HG02610 (cell line): ENCODE data around the gene RALY.

Experiments used
- ATAC-seq: cut with Tn5 transposase; IDR thresholded peaks from one replicate; pipeline ENCODE4 v1.9.1; 2021; ENCODE audit warnings: mild to moderate bottlenecking, moderate library complexity; ENCODE audit not compliant: unreplicated experiment

RALY gene

DNA sequence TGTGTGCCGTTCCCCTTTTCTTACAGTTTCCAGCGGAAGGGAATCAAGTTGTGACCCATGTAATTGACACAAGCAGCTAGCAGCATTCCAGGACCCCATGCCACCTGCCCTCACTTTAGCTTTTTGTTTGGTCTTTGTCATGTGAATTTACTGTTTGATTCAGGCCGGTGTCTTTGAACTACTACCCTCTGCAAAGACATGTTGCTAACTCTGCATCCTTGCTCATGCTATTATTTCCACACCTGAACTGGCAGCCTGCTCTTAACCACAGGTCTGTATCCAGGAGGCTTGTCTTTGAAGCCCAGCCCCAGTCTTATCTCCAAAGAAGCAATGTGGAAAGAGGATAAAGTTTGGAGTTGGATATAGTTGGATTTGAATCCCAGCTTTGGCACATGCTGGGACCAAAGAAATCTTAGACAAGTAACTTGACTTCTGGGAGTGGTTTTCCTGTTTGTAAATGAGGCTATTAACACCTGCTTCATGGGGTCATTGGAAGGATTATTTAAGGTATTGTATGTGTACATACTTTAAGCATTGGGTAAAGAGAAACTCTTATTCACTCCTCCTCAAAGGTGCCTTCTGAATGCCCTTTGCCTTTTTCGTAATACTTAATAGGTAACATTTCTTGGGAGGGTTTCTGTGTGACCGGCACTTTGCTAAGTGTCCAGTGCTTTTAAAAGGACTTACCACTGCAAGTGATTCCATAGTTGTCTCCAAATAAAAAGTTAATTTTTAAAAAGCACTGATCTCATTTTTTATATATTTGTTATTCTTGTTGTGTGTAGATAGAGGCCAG lies 52.4 kb downstream of the RALY start:
- no peak for ATAC-seq

DNA sequence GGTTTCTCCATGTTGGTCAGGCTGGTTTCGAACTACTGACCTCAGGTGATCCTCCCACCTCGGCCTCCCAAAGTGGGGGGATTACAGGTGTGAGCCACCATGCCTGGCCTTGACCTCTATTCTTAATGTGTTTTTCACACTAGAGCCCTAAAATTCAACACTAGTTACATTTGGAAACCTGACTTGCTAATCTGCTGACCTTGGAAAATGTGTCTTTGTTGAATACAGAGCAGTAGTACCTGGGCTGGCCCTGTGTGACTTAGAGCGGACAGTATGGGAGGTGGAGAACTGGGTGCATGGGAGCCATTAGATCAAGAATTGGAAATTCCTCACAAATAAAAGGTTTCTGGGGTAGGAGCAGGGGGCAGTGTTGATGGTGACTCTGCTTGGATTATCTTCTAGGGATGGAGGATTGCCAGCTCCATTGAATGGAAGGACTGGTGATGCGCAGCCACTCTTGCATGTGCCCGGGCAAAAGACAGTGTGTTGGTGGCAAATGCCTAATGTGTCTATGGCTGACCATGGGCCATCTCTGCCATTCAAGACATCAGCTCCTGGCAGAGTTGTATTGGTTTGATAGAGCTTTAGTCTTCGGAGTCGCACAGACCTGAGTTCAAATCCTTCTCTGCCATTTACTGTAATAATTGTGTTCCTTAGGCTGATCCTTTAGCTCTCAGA lies 53.4 kb downstream of the RALY start:
- ATAC-seq = no peak

DNA sequence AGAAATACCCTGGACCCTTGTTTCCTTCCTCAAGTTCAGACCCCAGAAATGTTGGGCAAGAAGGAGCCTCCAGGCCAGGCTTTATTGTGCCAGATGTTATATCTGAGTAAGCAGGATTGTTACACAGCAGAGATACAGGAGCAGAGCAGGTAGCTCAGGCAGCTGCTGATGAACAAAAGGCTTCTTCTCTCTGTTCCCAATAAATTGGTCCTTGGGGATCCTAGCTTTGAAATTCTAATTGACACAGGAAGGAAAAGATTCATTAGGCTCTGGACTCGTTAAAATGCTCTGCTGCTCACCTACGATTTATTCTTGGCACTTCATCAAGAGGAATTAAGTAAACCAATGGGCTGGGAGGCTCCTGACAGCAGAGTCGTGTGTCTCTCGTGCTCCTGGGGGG lies 54.2 kb downstream of the RALY start:
- no peak for ATAC-seq

DNA sequence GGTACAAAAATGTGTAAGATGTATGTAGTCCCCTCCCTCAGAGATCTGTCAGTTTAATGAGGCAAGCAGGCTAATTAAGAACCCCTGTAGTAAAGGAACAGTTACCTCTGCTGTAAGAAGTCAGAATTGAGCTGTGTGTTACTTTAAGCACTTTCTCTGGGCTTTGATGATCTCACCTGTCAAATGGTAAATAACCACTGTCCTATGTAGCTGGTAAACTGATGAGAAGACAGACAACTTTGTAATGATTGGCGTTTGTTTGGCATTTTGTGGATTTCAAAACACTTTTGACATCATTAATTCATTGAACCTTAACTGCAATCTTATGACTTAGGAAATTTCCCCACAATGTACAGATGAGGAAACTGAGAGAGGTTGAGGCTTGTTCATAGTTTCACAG lies 55.7 kb downstream of the RALY start:
- no peak for ATAC-seq

DNA sequence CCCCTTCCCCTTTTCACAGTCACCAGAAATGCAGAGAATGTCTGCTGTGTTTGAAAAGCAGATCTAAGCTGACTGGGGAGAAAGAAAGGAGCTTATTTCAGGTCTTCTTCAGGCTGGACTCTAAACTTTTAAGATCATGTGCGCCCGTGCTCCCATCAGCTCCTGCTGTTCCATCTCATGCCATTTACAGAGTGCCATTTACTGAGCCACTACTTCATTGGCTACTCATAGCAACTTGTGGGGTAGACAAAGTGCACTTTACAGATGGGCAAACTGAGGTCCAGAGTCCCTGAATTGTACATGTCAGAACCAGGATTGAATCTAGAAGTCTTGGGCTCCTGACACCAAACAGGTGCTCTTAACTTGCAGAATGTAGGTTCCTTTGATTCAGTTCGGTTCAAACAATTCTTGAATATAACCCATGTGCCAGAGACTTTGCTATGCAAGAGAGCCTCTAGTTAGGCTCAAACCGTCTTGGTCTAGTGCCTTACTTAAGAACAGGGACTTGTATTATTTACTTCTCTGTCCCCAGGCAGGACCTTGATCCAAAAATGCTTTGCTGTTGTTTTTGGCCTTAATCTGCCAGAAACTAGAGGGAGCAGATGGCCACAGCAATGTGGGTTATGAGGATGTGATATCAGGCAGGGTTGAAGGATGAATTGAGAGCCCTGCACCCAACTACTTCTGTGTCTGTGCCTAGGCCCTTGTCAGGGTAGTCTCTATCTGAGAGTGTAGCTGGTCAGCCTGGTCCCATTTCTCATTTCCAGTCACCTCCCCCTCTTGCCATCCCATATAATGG lies 56.4 kb downstream of the RALY start:
- ATAC-seq = no peak

DNA sequence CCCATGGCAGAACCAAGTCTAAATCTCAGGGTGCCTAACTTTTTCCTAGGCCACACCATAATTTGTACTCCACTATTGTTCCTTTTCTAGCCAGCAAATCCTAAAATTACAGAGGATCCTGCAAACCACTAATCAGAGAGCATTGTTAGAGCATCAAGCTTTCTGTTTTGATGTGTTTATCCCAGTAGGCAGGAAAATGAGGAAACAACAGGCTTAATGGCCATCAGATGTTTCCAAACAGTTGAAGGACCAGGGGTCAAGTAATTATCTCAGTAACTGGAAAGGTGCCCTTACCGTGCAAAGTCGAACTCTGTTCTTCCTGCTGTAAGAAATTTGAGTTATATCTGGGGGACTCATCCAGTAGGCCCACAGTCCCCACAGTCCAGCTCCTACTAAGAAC lies 58.7 kb downstream of the RALY start:
- no peak for ATAC-seq

DNA sequence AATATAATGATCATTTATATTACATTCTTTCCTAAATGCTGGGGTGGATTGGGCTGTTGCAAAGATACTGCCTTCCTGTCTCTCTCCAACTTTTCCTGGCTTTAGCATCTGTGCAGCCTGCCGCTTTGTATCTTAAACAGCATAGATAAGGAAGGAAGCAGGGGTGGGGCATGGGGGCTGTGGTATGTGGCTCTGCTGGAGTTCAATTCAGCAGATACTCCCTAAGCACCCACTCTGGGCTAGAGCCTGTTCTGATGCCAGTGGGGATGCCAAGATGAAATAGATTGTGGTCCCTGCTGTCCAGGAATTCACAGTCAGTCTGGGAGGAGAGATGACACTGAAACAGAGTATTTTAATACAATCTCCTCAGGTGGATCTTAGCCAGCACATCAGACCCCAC lies 61.6 kb downstream of the RALY start:
- ATAC-seq = no peak

DNA sequence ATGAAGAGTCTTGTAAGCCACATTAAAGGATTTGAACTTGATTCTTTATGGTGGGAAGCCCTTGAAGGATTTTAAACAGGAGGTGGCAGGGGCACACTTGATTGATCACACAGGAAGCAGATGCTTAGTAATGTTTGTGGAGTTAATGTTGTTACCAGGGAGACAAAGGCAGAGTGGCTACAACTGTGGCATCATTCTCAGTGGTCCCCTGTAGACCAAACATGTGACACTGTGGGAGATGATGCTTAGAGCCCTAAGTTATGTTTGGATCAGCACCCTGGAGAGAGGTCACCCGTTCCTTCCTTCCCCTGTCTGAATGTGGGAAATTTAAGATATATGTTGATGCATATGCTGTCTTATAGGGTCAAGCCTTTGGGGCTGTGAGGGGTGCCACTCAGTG lies 65.1 kb downstream of the RALY start:
- ATAC-seq = no peak

DNA sequence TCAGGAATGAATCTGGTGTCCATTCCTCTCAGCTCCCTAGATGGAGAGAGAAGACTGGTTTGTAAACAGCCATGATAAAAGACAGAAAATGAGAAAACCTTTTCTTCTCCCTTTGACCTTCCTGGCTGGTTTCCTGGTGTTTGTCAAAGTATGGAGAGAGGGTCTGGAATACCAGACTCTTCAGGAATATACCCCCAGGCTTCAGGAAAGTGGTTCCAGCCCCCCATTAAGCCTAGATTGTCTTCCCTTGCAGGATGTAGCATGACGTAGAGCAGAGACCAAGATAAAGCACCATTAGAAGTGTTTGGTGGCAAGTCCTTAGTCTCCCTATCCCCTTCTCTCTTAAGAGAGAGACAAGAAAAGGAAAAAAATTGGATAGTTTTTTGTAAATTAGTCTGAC lies 67.3 kb downstream of the RALY start:
- no peak for ATAC-seq

DNA sequence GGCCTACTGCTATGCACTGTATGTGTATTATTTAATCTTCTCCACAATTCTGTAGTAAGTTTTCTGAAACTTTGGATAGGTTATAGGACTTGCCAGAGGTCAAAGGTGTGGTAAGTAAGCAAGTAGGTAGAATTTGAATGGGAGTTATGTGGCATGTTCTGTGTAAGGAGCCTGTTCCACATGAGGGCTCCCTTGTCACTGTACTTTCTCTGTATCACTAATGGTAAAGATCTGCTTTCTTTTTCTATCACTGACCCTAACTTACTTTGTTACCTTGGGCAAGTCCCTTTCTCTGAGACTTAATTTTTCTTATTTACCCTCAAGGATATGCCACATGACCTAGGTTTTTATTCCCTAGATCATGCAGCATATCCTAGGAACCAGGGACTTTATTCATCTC lies 68.0 kb downstream of the RALY start:
- ATAC-seq = peak; percentile 80

DNA sequence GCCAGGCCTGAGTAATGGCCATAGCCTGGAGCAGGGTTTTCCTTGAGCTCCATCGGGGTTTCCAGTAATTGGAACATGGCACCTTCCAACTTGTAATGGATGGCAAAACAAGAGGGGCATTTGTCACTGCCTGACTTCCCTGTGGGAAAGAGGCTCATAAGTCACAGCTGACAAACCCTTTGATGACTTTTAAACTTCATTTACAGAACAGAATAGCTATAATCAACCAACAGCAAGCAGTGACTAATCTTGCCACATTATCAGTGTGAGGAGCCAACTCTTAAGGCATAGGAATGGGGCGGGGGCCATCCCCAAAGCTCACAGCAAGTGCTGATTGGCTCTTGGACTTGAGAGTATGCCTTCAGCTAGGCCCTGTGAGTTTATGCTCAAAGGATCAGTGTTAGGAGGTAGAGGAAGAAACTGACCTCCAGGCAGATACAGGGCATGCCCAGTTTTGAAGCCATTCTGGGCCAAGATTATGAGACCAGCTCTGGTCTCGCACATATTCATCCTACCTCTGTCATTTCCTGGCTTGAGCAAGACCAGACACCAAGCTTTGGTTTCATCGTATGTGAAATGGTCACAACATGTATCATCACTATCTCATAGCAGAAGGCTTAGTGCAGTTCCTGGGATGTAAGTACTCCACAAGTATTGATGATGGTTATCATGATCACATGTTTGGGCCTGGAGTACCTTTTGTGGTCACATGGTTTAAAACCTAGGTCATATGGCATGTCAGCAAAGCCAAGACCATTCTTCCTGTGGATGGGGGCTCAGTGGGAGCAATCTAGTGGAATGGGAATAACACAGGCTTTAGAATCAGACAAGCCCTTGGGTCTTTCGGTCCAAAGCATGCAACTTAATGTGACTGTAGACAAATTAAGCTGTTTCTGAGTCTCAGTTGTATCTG lies 69.1 kb downstream of the RALY start:
- ATAC-seq = no peak

DNA sequence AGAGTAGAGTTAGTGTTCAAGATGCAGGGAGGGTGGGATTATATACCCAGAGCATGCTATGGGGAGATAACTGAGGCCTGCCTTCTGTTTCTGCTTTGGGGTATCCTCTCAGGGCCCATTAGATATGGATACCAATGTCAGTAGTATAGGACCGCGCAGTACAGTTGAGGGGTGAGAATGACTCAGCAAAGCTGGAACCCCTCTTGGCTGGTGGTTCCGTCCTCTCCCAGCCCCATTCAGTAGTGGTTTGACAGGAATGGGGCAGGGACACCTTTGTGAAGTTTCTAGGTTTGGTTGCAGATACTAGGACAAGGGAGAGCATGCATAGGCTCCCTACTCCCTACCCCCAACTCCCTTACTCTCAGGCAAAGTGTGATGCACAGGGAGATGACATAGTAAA lies 70.6 kb downstream of the RALY start:
- ATAC-seq = no peak

DNA sequence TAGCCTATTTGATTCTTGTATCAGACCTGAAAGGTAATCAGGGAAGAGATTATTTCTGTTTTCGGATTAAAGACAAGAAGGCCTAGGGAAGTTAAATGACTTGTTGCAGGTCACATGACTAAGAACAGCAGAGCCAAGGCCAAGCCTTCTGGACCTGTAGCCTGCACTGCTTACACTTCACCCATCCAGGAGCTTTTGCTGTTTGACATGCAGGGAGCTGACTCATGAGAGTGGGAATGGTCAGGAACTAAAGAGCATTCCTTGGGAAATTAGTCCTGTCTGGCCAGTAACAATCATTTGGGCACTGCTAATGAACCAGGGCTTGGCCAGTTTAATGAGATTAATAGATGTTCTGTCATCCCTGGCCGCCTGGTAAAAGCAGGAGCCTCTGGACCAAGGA lies 71.5 kb downstream of the RALY start:
- ATAC-seq = no peak

DNA sequence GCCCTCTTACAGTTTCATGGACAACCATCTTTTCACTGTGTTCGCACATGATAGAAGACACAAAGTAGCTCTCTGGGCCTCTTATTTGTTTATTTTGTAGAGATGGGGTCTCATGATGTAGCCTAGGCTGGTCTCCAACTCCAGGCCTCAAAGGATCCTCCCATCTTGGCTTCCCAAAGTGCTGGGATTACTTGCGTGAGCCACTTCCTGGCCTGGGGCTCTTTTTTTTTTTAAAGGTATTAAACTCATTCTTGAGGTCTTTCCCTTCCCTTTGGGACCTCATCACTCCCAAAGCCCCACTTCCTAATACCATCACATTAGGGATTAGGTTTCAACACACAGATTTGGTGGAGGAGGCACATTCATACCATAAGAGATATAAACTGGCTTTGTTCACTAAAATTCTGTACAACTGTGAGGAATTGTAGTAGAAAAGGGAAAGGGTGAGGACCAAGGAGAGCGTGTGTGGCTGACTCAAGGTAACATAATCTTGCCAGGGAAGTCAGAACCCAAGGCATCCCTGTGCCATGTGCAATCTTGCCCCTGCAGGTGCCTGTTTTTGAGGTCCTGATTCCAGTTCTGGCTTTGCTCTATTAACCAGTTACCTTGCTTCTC lies 72.9 kb downstream of the RALY start:
- ATAC-seq = no peak

DNA sequence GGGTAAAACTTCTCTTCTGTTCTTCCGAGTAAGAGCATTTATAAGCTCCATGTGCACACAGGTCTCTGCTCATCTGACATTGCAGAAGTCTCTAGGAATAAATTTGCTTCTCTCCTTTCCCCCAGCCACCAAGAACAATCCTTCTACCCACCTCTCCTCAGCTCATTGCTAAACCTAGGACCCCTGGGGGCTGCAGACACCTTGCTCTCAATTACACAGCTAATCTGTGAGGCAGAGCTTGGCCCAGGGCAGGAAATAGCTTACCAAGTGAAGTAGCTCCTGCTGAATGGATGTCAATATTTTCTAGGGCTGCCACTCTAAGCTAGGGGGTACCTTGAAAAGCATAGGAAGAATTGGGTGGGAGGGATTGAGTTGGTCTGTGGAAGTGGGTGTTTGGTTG lies 74.3 kb downstream of the RALY start:
- no peak for ATAC-seq

DNA sequence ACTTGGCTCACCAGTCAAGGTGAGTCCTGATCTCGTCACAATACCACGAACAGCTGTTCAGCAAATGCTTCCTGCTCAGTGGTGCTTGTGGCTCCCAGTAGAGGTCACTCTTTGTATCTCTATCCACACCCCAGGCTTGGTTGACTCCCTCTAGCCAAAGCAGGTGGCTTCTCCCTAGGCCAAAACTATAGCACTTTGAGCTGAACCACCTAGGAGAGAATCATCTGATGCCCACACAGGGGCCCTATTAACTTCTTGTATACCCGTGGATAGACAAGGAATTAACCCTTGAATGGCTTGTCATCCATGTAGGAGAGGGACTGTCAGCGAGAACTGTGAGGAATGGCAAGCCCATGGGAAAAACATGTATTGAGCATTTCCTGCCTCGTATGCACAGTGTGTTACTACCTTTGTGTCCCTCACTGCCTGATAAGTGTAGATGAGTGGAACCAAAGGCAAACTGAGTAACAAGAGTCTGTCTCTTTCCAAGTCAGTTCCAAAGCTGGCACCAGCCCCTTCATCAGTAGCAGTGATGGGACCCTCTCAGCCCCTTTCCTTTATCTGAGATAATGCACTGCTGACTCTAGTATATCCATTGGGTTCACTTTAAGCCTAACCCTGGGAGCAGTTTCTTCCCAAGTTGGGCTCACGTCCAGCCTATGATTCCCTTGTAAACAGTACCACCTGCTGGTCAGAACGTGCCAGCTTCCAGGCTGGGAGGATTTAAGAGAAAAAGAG lies 75.8 kb downstream of the RALY start:
- ATAC-seq = peak; percentile 84

DNA sequence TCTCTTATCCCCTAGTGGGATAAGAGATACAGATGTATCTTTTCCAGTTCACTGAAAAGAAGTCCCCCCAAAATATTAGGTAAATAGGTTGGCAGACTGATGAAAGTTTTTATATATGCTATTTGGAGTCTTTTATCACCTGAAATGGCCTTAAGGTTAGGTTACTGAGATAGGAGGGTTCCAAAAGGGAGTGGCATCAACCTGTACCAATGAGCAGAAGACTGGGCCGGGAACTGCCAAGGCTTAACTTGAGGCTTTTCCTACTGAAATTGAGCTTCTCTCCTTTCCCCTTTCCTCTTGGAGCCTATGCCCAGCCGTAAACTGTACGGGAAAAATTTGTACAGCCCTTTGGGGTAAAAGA lies 76.3 kb downstream of the RALY start:
- no peak for ATAC-seq

DNA sequence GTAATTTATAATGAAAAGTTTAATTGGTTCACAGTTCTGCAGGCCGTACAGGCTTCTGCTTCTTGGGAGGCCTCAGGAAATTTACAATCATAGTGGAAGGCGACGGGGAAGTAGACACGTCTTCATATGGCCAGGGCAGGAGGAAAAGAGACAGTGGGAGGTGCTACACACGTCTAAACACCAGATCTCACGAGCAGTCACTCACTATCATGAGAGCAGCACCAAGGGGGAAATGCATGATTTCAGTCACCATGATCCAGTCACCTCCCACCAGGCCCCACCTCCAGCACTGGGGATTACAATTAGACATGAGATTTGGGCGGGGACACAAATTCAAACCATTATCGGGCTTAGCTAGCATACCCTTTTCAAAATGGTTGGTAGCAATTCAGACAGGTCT lies 77.1 kb downstream of the RALY start:
- no peak for ATAC-seq

DNA sequence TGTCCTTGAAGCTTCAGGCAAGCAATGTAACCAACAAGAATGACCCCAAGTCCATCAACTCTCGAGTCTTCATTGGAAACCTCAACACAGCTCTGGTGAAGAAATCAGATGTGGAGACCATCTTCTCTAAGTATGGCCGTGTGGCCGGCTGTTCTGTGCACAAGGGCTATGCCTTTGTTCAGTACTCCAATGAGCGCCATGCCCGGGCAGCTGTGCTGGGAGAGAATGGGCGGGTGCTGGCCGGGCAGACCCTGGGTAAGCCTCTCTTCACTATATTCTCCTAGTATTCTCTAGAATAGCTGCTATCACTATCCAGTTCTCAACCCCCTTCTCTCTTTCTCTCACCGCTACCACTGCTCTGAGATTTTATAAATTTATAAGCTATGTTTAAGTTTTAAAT lies 78.4 kb downstream of the RALY start:
- no peak for ATAC-seq

DNA sequence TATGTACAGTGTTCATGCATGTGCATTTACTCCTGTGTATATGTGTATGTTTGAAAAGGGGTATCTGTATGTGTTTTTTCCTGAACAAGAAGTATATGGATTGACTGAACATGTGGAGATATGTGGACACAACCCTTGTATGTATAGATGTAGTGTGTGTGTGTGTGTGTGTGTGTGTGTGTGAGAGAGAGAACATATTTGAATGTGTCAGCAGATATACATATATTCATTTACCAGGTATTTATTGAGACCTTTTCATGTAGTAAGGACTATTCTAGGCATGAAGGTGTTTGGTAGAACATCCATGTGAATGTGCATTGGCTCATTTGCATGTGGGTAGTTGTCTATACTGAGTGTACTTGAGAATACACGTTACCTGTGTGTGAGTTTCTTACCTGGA lies 79.1 kb downstream of the RALY start:
- ATAC-seq = no peak
